ENCODE measurements around the gene TMEM43. TPM values are rescaled to one million over a fixed set of nuclear protein-coding genes. Genes with fewer than 3 reads are reported as not detected.
A peak's percentile ranks its signal among the peaks of the same experiment; 100 is the strongest.

Gene TMEM43
- total RNA-seq, 1 experiment from 2014 or later = 120 TPM

- POLR2A ChIA-PET = interaction anchor here (0.7 to 1.0 kb wide), 2 partner anchors 9 to 12 kb away, joined by 3 read pairs; no protein-coding TSS in a partner anchor
- BruUV-seq (replicated peaks) = no TSS peak
- H3K9me3 Mint-ChIP-seq (ENCODE audit: unreplicated experiment) = no peaks in the 10 kb centered on the region
- no peak for DNase-seq (ENCODE audit: unreplicated experiment)
- CTCF ChIA-PET = interaction anchor here (0.8 kb wide), 1 partner anchor 14 kb away, joined by 3 read pairs; no protein-coding TSS in a partner anchor
- TF ChIP-seq CTCF (IDR thresholded peaks at IDR 0.05; ENCODE audit: unreplicated experiment) = no peak
- H3K4me3 Mint-ChIP-seq (ENCODE audit: unreplicated experiment) = no peak overlapping the region
- H3K27ac Mint-ChIP-seq (ENCODE audit: low read depth, unreplicated experiment) = no peak overlapping the region
- no peaks in the 10 kb centered on the region for H3K27me3 Mint-ChIP-seq (ENCODE audit: insufficient read depth, unreplicated experiment)
- H3K4me1 Mint-ChIP-seq (ENCODE audit: insufficient read depth, unreplicated experiment) = no peaks in the 10 kb centered on the region
- peaks cover 47% of the 10 kb centered on the region for H3K36me3 Mint-ChIP-seq (ENCODE audit: insufficient read depth, unreplicated experiment)
- intact Hi-C loops (cut with micrococcal nuclease) = no loop called here
Observed at GRCh38 chr3:14110699-14111098, 14.2 kb upstream of the TMEM43 start.

GRCh38 chr3:14113965-14114635 lies 10.8 kb upstream of the TMEM43 start:
- Mint-ChIP-seq H3K27me3 (ENCODE audit: insufficient read depth, unreplicated experiment) (no peaks in the 10 kb centered on the region), H3K36me3 (ENCODE audit: insufficient read depth, unreplicated experiment) (peaks cover 62% of the 10 kb centered on the region), H3K4me3 (ENCODE audit: unreplicated experiment) (no peak overlapping the region), H3K27ac (ENCODE audit: low read depth, unreplicated experiment) (no peak overlapping the region), H3K4me1 (ENCODE audit: insufficient read depth, unreplicated experiment) (no peaks in the 10 kb centered on the region), H3K9me3 (ENCODE audit: unreplicated experiment) (no peaks in the 10 kb centered on the region)
- no peak for DNase-seq (ENCODE audit: unreplicated experiment)
- BruUV-seq (replicated peaks) = no TSS peak
- TF ChIP-seq CTCF (IDR thresholded peaks at IDR 0.05; ENCODE audit: unreplicated experiment) = peak; percentile 13
- intact Hi-C loops (cut with micrococcal nuclease) = loop anchor here (1.0 kb wide), 1 partner anchor 218 kb away; no protein-coding TSS in a partner anchor
- CTCF ChIA-PET = interaction anchor here (0.6 to 2.2 kb wide), 5 partner anchors 24 to 217 kb away, joined by 3 to 9 read pairs (median 4); no protein-coding TSS in a partner anchor
- POLR2A ChIA-PET = interaction anchor here (3.0 kb wide), 1 partner anchor 11 kb away, joined by 14 read pairs; the partner anchor contains the start of genes CHCHD4 and TMEM43

- intact Hi-C loops (cut with micrococcal nuclease) = no loop called here
- H3K27ac Mint-ChIP-seq (ENCODE audit: low read depth, unreplicated experiment) = no peak overlapping the region
- DNase-seq (ENCODE audit: unreplicated experiment) = no peak
- H3K9me3 Mint-ChIP-seq (ENCODE audit: unreplicated experiment) = no peaks in the 10 kb centered on the region
- POLR2A ChIA-PET = interaction anchor here (0.6 to 3.1 kb wide), 7 partner anchors 25 to 221 kb away, joined by 3 to 21 read pairs (median 8); partner anchors contain the start of genes LSM3 and XPC
- peaks cover 61% of the 10 kb centered on the region for H3K36me3 Mint-ChIP-seq (ENCODE audit: insufficient read depth, unreplicated experiment)
- BruUV-seq (replicated peaks) = no TSS peak
- peaks cover 15% of the 10 kb centered on the region for H3K4me1 Mint-ChIP-seq (ENCODE audit: insufficient read depth, unreplicated experiment)
- no peak overlapping the region for H3K4me3 Mint-ChIP-seq (ENCODE audit: unreplicated experiment)
- H3K27me3 Mint-ChIP-seq (ENCODE audit: insufficient read depth, unreplicated experiment) = no peaks in the 10 kb centered on the region
- CTCF ChIA-PET = interaction anchor here (0.9 to 1.6 kb wide), 3 partner anchors 21 to 460 kb away, joined by 3 to 4 read pairs (median 3); no protein-coding TSS in a partner anchor
- no peak for TF ChIP-seq CTCF (IDR thresholded peaks at IDR 0.05; ENCODE audit: unreplicated experiment)
Observed at GRCh38 chr3:14117468-14118399, 7.1 kb upstream of the TMEM43 start.
